HCT116 (cell line): ENCODE data around the gene WNK1. TPM values are rescaled to one million over a fixed set of nuclear protein-coding genes. Genes with fewer than 3 reads are reported as not detected.
"Not testable (repeated sequence)": the region's sequence is repeated elsewhere in the genome, so short reads cannot be mapped to it uniquely, and the experiment has no call there.

Source experiments
- ATAC-seq: fragments of 200-7000 bp; cut with Tn5 transposase; 2 replicates; pipeline ENCODE4 v1.9.1; 2020; ENCODE audit warnings: mild to moderate bottlenecking, moderate library complexity
- BruUV-seq: library from RNA; stranded (reverse); fragments of 400-500 nt; replicated peaks from 2 replicates; lab custom pipeline; 2021; lab: Mats Ljungman, UMichigan
- CTCF ChIA-PET: fragments of 300-600 bp; sonication (Branson Sonifier 250); formaldehyde crosslinking; loops from one replicate; lab custom pipeline; 2021; ENCODE audit warnings: antibody characterized with exemption; lab: Charles Lee
- POLR2A ChIA-PET: fragments of 300-600, 350-600 bp; sonication (Branson Sonifier 250); formaldehyde crosslinking; loops from one replicate; lab custom pipeline; 2021; ENCODE audit warnings: antibody characterized with exemption; lab: Charles Lee
- RAD21 ChIA-PET, 2 experiments: fragments of 300-600 bp; sonication (Branson Sonifier 250); formaldehyde crosslinking; loops; one replicate each; lab custom pipeline; 2023; ENCODE audit warnings: low total read pairs in 2 of 2; ENCODE audit not compliant: uncharacterized antibody in 2 of 2, unreplicated experiment in 2 of 2, low non-redundant PET in 1 of 2; lab: Charles Lee
- DNase-seq: peaks from one replicate; pipeline ENCODE4 v3.0.0-alpha.2; 2010; ENCODE audit warnings: low read depth, low spot score
- H2AFZ ChIP-seq: fragments of 200-600 bp; shearing (Covaris generic), sonication (generic); 2 replicates; pipeline ENCODE4 v1.6.1; 2017; ENCODE audit warnings: low read depth, mixed run types, mixed read lengths, antibody characterized with exemption, low read length; ENCODE audit not compliant: poor library complexity, severe bottlenecking
- H3K27ac ChIP-seq: 2 replicates; pipeline ENCODE4 v1.5.1; 2012; ENCODE audit warnings: low read depth, low read length
- H3K27me3 ChIP-seq: fragments of 200-600 bp; sonication (generic); 2 replicates; pipeline ENCODE4 v1.6.1; 2016; ENCODE audit warnings: mixed run types, low read length, mixed read lengths; ENCODE audit not compliant: insufficient read depth
- H3K36me3 ChIP-seq, 2 experiments: fragments of 200-500 bp in 1 of 2; fragments of 200-600 bp in 1 of 2; sonication (Bioruptor generic) in 1 of 2; sonication (generic) in 1 of 2; 2 replicates each; pipeline versions ENCODE4 v1.5.1 to v1.6.1; 2014 to 2016; ENCODE audit warnings: low read length in 2 of 2, inconsistent platforms in 1 of 2, mixed read lengths in 1 of 2, mixed run types in 1 of 2; ENCODE audit not compliant: insufficient read depth in 2 of 2, control insufficient read depth in 1 of 2
- H3K4me1 ChIP-seq, 2 experiments: fragments of 200-600 bp in 1 of 2; sonication (generic) in 1 of 2; 2 replicates each; pipeline versions ENCODE4 v1.5.1 to v1.6.1; 2012 to 2017; ENCODE audit warnings: low read length in 2 of 2, inconsistent platforms in 1 of 2, mild to moderate bottlenecking in 1 of 2, mixed read lengths in 1 of 2, mixed run types in 1 of 2, moderate library complexity in 1 of 2; ENCODE audit not compliant: insufficient read depth in 2 of 2, control insufficient read depth in 1 of 2
- H3K4me2 ChIP-seq: fragments of 200-600 bp; sonication (generic); 2 replicates; pipeline ENCODE4 v1.6.1; 2017; ENCODE audit warnings: mixed run types, low read length, mixed read lengths
- H3K4me3 ChIP-seq, 2 experiments: fragments of 200-600 bp in 1 of 2; sonication (generic) in 1 of 2; replicated peaks in 1 of 2; 2 replicates each; pipeline ENCODE4 v1.5.1; 2011 to 2016; ENCODE audit warnings: low read length in 2 of 2, control low read depth in 1 of 2, low read depth in 1 of 2, mild to moderate bottlenecking in 1 of 2, mixed read lengths in 1 of 2, mixed run types in 1 of 2
- H3K79me2 ChIP-seq: fragments of 200-600 bp; sonication (generic); 2 replicates; pipeline ENCODE4 v1.6.1; 2017; ENCODE audit warnings: mild to moderate bottlenecking, mixed run types, low read length, moderate library complexity, mixed read lengths; ENCODE audit not compliant: insufficient read depth
- H3K9ac ChIP-seq: fragments of 200-600 bp; sonication (generic); 2 replicates; pipeline ENCODE4 v1.6.1; 2016; ENCODE audit warnings: low read length, mixed read lengths
- H3K9me2 ChIP-seq: fragments of 200-600 bp; sonication (generic), shearing (Covaris generic); 2 replicates; pipeline ENCODE4 v1.6.1; 2017; ENCODE audit warnings: mixed run types, mild to moderate bottlenecking, moderate library complexity; ENCODE audit not compliant: insufficient read depth
- H3K9me3 ChIP-seq, 2 experiments: fragments of 200-500 bp in 1 of 2; fragments of 200-600 bp in 1 of 2; sonication (Bioruptor generic) in 1 of 2; sonication (generic) in 1 of 2; 2 replicates each; pipeline ENCODE4 v1.6.1; 2014 to 2017; ENCODE audit warnings: low read length in 2 of 2, mixed read lengths in 2 of 2, inconsistent platforms in 1 of 2, low read depth in 1 of 2, mild to moderate bottlenecking in 1 of 2, mixed run types in 1 of 2, moderate library complexity in 1 of 2; ENCODE audit not compliant: control insufficient read depth in 1 of 2, insufficient read depth in 1 of 2
- H4K20me1 ChIP-seq: fragments of 200-600 bp; sonication (generic), shearing (Covaris generic); 2 replicates; pipeline ENCODE4 v1.6.1; 2017; ENCODE audit warnings: mixed run types, mild to moderate bottlenecking, moderate library complexity; ENCODE audit not compliant: insufficient read depth
- CBX3 ChIP-seq: IDR thresholded peaks from 2 replicates; pipeline ENCODE4 v1.6.1; 2012; ENCODE audit warnings: low read depth
- CEBPB ChIP-seq: IDR thresholded peaks from 2 replicates; pipeline ENCODE4 v1.6.1; 2012; ENCODE audit warnings: low read depth
- ELF1 ChIP-seq: IDR thresholded peaks from 2 replicates; pipeline ENCODE4 v1.6.1; 2012; ENCODE audit warnings: low read depth, borderline replicate concordance
- EZH2phosphoT487 ChIP-seq: fragments of 200-600 bp; IDR thresholded peaks from 2 replicates; pipeline ENCODE4 v1.6.1; 2018; ENCODE audit warnings: antibody characterized with exemption, borderline replicate concordance
- FOSL1 ChIP-seq: IDR thresholded peaks from 2 replicates; pipeline ENCODE4 v1.6.1; 2012; ENCODE audit warnings: low read depth
- MAX ChIP-seq: IDR thresholded peaks from 2 replicates; pipeline ENCODE4 v1.6.1; 2012
- POLR2A ChIP-seq: IDR thresholded peaks from 2 replicates; pipeline ENCODE4 v1.7.0; 2011; ENCODE audit warnings: borderline replicate concordance; ENCODE audit not compliant: insufficient read depth, insufficient read length; ENCODE audit errors: extremely low read depth
- RAD21 ChIP-seq: IDR thresholded peaks from 2 replicates; pipeline ENCODE4 v1.6.1; 2012; ENCODE audit warnings: low read depth, mild to moderate bottlenecking
- SIN3A ChIP-seq: IDR thresholded peaks from 2 replicates; pipeline ENCODE4 v1.6.1; 2012; ENCODE audit warnings: low read depth
- SRF ChIP-seq: IDR thresholded peaks from 2 replicates; pipeline ENCODE4 v1.6.1; 2012; ENCODE audit warnings: low read depth
- TCF7L2 ChIP-seq: IDR thresholded peaks from 2 replicates; pipeline ENCODE4 v1.7.0; 2011; ENCODE audit warnings: borderline replicate concordance, inconsistent platforms; ENCODE audit not compliant: insufficient read depth, insufficient read length; ENCODE audit errors: extremely low read depth
- YY1 ChIP-seq: IDR thresholded peaks from 2 replicates; pipeline ENCODE4 v1.6.1; 2011; ENCODE audit warnings: low read length, low read depth, moderate library complexity, mild to moderate bottlenecking; ENCODE audit not compliant: insufficient replicate concordance; ENCODE audit errors: extremely low read depth
- ZBTB33 ChIP-seq: IDR thresholded peaks from 2 replicates; pipeline ENCODE4 v1.6.1; 2011; ENCODE audit warnings: mild to moderate bottlenecking, low read length, moderate library complexity; ENCODE audit not compliant: insufficient replicate concordance; ENCODE audit errors: extremely low read depth
- intact Hi-C: fragments of 100-400 bp; cut with micrococcal nuclease; formaldehyde crosslinking; loops from 2 replicates; pipeline ENCODE4 v1.10.0; 2022
- total RNA-seq: library from RNA; stranded (reverse); gene quantifications from one replicate; pipeline ENCODE4 v1.2.1, GENCODE V29; 2021; ENCODE audit not compliant: unreplicated experiment

Gene WNK1
- total RNA-seq, 1 experiment from 2014 or later: 81.0 TPM

GRCh38 chr12:848882-849527, 96.6 kb downstream of the WNK1 start:
- no peak overlapping the region for H2AFZ ChIP-seq
- no peak overlapping the region for H3K4me2 ChIP-seq
- no TSS peak for BruUV-seq
- no peaks in the 10 kb centered on the region for H3K27me3 ChIP-seq
- POLR2A ChIA-PET: no interaction called here
- RAD21 ChIA-PET: no interaction called here
- no peaks in the 10 kb centered on the region for H3K36me3 ChIP-seq
- H3K4me3 ChIP-seq: no peak overlapping the region
- no peak overlapping the region for H3K27ac ChIP-seq
- DNase-seq (no peak), ATAC-seq (no peak)
- no peak for TF ChIP-seq SRF
- no peak for TF ChIP-seq RAD21
- no peak for TF ChIP-seq CBX3
- no peak for TF ChIP-seq CEBPB
- no peak for TF ChIP-seq FOSL1
- TF ChIP-seq ZBTB33: no peak
- TF ChIP-seq ELF1: no peak
- no peak for TF ChIP-seq SIN3A
- TF ChIP-seq TCF7L2: no peak
- TF ChIP-seq POLR2A: no peak
- no peak for TF ChIP-seq MAX
- no peak for TF ChIP-seq EZH2phosphoT487
- TF ChIP-seq YY1: no peak
- intact Hi-C loops: no loop called here
- CTCF ChIA-PET: no interaction called here
- peaks cover 63% of the 10 kb centered on the region for H3K79me2 ChIP-seq
- H3K9me2 ChIP-seq: no peaks in the 10 kb centered on the region
- 0 out of 2 replicates have a peak, but pooled peaks cover 3% of the 10 kb centered on the region for H4K20me1 ChIP-seq
- H3K9ac ChIP-seq: no peak overlapping the region
- no peaks in the 10 kb centered on the region for H3K9me3 ChIP-seq
- H3K4me1 ChIP-seq: peaks cover 0 to 11% of the 10 kb centered on the region in 2 experiments; a peak in 2 of 4 replicates

- RAD21 ChIA-PET, H3K4me3 ChIP-seq, H2AFZ ChIP-seq, H3K9me2 ChIP-seq, DNase-seq, ATAC-seq, H4K20me1 ChIP-seq, H3K27me3 ChIP-seq, POLR2A ChIA-PET, H3K9ac ChIP-seq, H3K27ac ChIP-seq, H3K4me2 ChIP-seq, H3K36me3 ChIP-seq, CTCF ChIA-PET, H3K9me3 ChIP-seq, intact Hi-C loops, BruUV-seq: not testable (repeated sequence)
- peaks cover 68% of the 10 kb centered on the region for H3K79me2 ChIP-seq
- H3K4me1 ChIP-seq: peaks cover 0 to 11% of the 10 kb centered on the region in 2 experiments; a peak in 2 of 4 replicates
Observed at GRCh38 chr12:849733-850437, 97.5 kb downstream of the WNK1 start.
